Left lung (tissue), 10 donors: ENCODE results near the gene SH3BP1. TPM values are rescaled to one million over a fixed set of nuclear protein-coding genes. Genes with fewer than 3 reads are reported as not detected.

Experiments
- ATAC-seq: fragments of 200-7000 bp; cut with Tn5 transposase; one replicate; pipeline ENCODE4 v1.9.1; 2020; ENCODE audit warnings: moderate library complexity
- DNase-seq, 4 donors: peaks; one replicate each; pipeline ENCODE4 v3.0.0-alpha.2; 2013 to 2020
- H3K27ac ChIP-seq, 2 donors: fragments of 200-600 bp; sonication (generic) in 1 of 2; one replicate each; pipeline versions ENCODE4 v1.5.0 to v1.8.0; 2020 to 2021
- H3K27me3 ChIP-seq, 2 donors: fragments of 200-600 bp; sonication (generic) in 1 of 2; one replicate each; pipeline versions ENCODE4 v1.5.0 to v1.8.0; 2020 to 2021
- H3K36me3 ChIP-seq, 2 donors: fragments of 200-600 bp; sonication (generic) in 1 of 2; one replicate each; pipeline versions ENCODE4 v1.5.0 to v1.8.0; 2020 to 2021
- H3K4me1 ChIP-seq, 2 donors: fragments of 200-600 bp; one replicate each; pipeline ENCODE4 v1.8.0; 2021
- H3K4me3 ChIP-seq, 2 donors: fragments of 200-600 bp; sonication (generic) in 1 of 2; one replicate each; pipeline versions ENCODE4 v1.5.0 to v1.8.0; 2020 to 2021; ENCODE audit warnings: mild to moderate bottlenecking in 1 of 2
- H3K9me3 ChIP-seq, 2 donors: fragments of 200-600 bp; sonication (generic) in 1 of 2; one replicate each; pipeline versions ENCODE4 v1.5.0 to v1.8.0; 2020 to 2021
- intact Hi-C, 2 donors: fragments of 100-400 bp; cut with DNase I; formaldehyde crosslinking; loops; one replicate each; pipeline versions ENCODE4 v1.11.2 to v1.14.2; 2022
- polyA plus RNA-seq, 6 donors: library from polyadenylated mRNA; unstranded; fragments of 120-200 nt; gene quantifications; one replicate each; pipeline ENCODE4 v1.2.1, GENCODE V29; 2013; ENCODE audit not compliant: insufficient read length in 6 of 6
- total RNA-seq, 2 donors: library from RNA; stranded (reverse); fragmentation: NEBNext Ultra II Directional; extraction: Animal tissue kit (Norgen Biotek cat#: 25700); gene quantifications; one replicate each; pipeline ENCODE4 v1.2.1, GENCODE V29; 2021
- TF ChIP-seq, protein P1 (sequence below), 2 donors: fragments of 200-600 bp; sonication (generic) in 1 of 2; IDR thresholded peaks; one replicate each; pipeline versions ENCODE4 v1.5.0 to v1.8.0; 2021; ENCODE audit warnings: antibody characterized with exemption in 2 of 2
- donor health status: DM: no; HTN: yes; CAD: no.
- donor health status: DM: no; HTN: no; CAD: no.

SH3BP1 gene
- total and polyA plus RNA-seq, 8 donors: 14.0 to 40.7 (median 27.7) TPM

DNA sequence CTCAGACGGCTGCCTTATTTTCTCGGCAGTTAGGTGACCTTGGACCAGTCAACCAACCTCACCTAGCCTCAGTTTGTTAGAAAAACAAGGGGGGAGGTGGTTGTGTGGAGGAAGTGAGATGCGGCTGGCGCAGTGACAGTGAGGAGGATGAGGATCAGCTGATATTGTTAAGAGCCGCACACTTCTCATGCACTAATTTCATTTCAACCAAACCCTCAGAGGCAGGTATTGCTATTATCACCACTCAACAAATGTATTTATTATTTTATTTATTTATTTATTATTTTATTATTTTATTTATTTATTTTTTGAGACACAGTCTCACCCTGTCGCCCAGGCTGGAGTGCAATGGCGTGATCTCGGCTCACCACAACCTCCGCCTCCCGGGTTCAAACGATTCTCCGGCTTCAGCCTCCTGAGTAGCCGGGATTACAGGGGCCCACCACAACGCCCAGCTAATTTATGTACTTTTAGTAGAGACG is 38.1 kb downstream of the SH3BP1 start:
- ATAC-seq (no peak), DNase-seq (no peak)
- no peaks in the 10 kb centered on the region for H3K9me3 ChIP-seq
- H3K4me3 ChIP-seq: peak overlapping the region; percentile 45 to 77
- peaks cover 17 to 68% of the 10 kb centered on the region in 2 donors for H3K4me1 ChIP-seq
- peaks cover 0 to 26% of the 10 kb centered on the region in 2 donors for H3K36me3 ChIP-seq
- peak overlapping the region; percentile 90 to 94 for H3K27ac ChIP-seq
- intact Hi-C loops: no loop called here
- TF ChIP-seq, protein P1, sequence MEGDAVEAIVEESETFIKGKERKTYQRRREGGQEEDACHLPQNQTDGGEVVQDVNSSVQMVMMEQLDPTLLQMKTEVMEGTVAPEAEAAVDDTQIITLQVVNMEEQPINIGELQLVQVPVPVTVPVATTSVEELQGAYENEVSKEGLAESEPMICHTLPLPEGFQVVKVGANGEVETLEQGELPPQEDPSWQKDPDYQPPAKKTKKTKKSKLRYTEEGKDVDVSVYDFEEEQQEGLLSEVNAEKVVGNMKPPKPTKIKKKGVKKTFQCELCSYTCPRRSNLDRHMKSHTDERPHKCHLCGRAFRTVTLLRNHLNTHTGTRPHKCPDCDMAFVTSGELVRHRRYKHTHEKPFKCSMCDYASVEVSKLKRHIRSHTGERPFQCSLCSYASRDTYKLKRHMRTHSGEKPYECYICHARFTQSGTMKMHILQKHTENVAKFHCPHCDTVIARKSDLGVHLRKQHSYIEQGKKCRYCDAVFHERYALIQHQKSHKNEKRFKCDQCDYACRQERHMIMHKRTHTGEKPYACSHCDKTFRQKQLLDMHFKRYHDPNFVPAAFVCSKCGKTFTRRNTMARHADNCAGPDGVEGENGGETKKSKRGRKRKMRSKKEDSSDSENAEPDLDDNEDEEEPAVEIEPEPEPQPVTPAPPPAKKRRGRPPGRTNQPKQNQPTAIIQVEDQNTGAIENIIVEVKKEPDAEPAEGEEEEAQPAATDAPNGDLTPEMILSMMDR (IDR thresholded peaks at IDR 0.05): no peak
- H3K27me3 ChIP-seq: no peaks in the 10 kb centered on the region

DNA sequence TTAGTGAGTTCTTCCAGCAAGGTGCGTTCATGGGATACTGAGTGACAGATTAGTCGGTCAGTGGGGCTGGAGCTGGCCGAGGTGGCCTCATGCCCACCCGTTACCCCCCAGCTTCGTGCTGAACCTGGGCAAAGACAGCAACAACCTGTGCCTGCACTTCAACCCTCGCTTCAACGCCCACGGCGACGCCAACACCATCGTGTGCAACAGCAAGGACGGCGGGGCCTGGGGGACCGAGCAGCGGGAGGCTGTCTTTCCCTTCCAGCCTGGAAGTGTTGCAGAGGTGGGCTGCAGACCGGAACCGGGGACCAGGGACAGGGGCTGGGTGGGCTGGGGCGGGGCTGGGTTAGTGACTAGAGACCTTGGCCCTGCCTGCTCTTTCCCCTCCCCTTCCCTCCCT is 38.9 kb downstream of the SH3BP1 start:
- H3K9me3 ChIP-seq: no peaks in the 10 kb centered on the region
- H3K27me3 ChIP-seq: no peaks in the 10 kb centered on the region
- intact Hi-C loops: no loop called here
- peaks cover 0 to 26% of the 10 kb centered on the region in 2 donors for H3K36me3 ChIP-seq
- H3K4me3 ChIP-seq: peak overlapping the region in 1 of 2 donors; percentile 77
- peaks cover 17 to 64% of the 10 kb centered on the region in 2 donors for H3K4me1 ChIP-seq
- peak overlapping the region in 1 of 2 donors; percentile 10 for H3K27ac ChIP-seq
- ATAC-seq: no peak
- no peak for DNase-seq
- TF ChIP-seq, protein P1 (IDR thresholded peaks at IDR 0.05): no peak

DNA sequence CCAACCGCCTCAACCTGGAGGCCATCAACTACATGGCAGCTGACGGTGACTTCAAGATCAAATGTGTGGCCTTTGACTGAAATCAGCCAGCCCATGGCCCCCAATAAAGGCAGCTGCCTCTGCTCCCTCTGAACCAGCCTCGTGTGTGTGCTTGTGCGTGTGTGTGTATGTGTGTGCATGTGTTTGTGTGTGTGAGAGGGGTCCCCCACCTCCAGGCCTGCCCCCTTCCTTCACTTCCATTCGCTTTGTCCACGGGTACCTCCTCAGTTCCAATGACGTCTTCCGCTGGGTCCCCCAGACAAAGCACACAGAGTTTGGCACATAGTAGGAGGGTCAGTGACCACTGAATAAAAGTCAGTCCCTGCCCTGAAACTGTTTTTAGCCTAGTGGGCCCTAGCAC is 40.2 kb downstream of the SH3BP1 start:
- H3K36me3 ChIP-seq: peaks cover 0 to 26% of the 10 kb centered on the region in 2 donors
- H3K4me1 ChIP-seq: peaks cover 13 to 53% of the 10 kb centered on the region in 2 donors
- TF ChIP-seq, protein P1 (IDR thresholded peaks at IDR 0.05): no peak
- DNase-seq (no peak), ATAC-seq (no peak)
- H3K4me3 ChIP-seq: no peak overlapping the region
- H3K27me3 ChIP-seq: no peaks in the 10 kb centered on the region
- no peaks in the 10 kb centered on the region for H3K9me3 ChIP-seq
- no peak overlapping the region for H3K27ac ChIP-seq
- intact Hi-C loops: loop anchor here in 1 of 2 donors (5.0 kb wide), 1 partner anchor 37 kb away; no protein-coding TSS in a partner anchor

DNA sequence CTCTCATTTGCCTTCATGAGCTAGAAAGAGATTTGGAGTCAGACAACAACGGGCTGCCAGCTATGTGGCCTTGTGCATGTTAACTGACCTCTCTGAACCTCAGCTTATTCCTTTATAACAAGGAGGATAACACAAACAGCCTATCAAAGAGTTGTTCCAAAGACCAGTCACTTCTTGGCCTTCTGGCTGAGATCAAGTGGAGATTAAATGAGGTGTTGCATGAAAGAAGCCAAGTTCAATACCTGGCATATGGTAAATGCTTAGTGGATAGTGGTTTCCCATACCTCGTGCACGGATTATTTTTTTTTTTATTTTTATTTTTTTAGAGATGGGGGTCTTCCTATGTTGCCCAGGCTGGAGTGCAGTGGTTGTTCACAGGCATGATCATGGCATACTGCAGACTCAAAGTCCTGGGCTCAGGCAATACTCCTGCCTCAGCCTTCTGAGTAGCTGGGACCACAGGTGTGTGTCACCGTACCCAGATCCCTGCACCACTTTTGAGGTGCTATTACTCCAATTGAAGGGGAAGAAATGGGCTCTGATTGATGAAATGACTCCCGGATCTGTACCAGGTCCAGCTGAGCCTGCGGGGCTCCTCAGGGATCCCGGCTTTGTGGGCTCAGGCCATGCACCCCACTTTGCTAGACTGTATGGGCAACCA is 40.9 kb downstream of the SH3BP1 start:
- intact Hi-C loops: loop anchor here in 1 of 2 donors (5.0 kb wide), 1 partner anchor 38 kb away; no protein-coding TSS in a partner anchor
- no peak overlapping the region for H3K4me3 ChIP-seq
- no peaks in the 10 kb centered on the region for H3K27me3 ChIP-seq

DNA sequence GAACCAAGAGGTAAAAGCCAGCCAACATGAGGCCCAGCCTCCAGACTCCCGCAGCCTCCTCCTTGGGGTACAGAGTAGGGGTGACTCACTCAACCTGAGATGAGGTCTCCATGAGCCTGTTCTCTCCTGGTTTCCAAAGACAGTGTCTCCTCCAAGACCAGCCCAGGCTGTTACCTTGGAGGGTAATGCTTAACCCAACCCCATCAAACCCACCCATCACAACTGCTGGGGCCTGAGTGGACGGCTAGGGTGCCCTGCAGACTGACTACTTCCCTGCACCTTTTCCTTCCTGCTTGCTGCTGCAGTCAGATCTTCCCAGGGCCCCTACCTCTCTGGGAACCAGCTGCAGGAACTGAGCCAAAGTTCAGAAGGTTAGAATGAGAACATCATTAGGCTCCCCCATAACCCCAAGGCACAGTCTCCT is 41.5 kb downstream of the SH3BP1 start:
- no peak overlapping the region for H3K4me3 ChIP-seq
- intact Hi-C loops: loop anchor here in 1 of 2 donors (5.0 kb wide), 1 partner anchor 39 kb away; no protein-coding TSS in a partner anchor

More for the DNA sequence above, 40.9 kb downstream of the SH3BP1 start:
- TF ChIP-seq, protein P1 (IDR thresholded peaks at IDR 0.05): no peak
- no peak for DNase-seq
- Histone ChIP-seq H3K36me3 (peaks cover 0 to 26% of the 10 kb centered on the region in 2 donors), H3K4me1 (peaks cover 8 to 46% of the 10 kb centered on the region in 2 donors), H3K9me3 (no peaks in the 10 kb centered on the region), H3K27ac (no peak overlapping the region)
- ATAC-seq: no peak

More for the DNA sequence above, 41.5 kb downstream of the SH3BP1 start:
- Histone ChIP-seq H3K27ac (no peak overlapping the region), H3K9me3 (no peaks in the 10 kb centered on the region), H3K4me1 (peaks cover 8 to 43% of the 10 kb centered on the region in 2 donors), H3K27me3 (no peaks in the 10 kb centered on the region), H3K36me3 (peaks cover 0 to 26% of the 10 kb centered on the region in 2 donors)
- DNase-seq: no peak
- TF ChIP-seq, protein P1 (IDR thresholded peaks at IDR 0.05): no peak
- ATAC-seq: no peak
